RWPE2 (cell line): ENCODE results near the gene DLGAP4.

Experiments used
- ATAC-seq: fragments of 200-7000 bp; cut with Tn5 transposase; 3 replicates; pipeline ENCODE4 v1.9.1; 2021; ENCODE audit warnings: low read depth
- DNase-seq: peaks from one replicate; pipeline ENCODE4 v3.0.0-alpha.2; 2020; ENCODE audit warnings: low spot score
- H3K27ac ChIP-seq: fragments of 450-650 bp; 2 replicates; pipeline ENCODE4 v1.5.1; 2017; ENCODE audit warnings: mild to moderate bottlenecking; ENCODE audit not compliant: poor library complexity, severe bottlenecking
- H3K27me3 ChIP-seq: fragments of 250-450 bp; sonication (Bioruptor Pico); 2 replicates; pipeline ENCODE4 v1.5.1; 2021; ENCODE audit warnings: mild to moderate bottlenecking, moderate library complexity; ENCODE audit not compliant: insufficient read depth, poor library complexity, severe bottlenecking
- H3K36me3 ChIP-seq: fragments of 250-450 bp; sonication (Bioruptor Pico); 2 replicates; pipeline ENCODE4 v1.5.1; 2020; ENCODE audit warnings: low read depth, mild to moderate bottlenecking, moderate library complexity
- H3K4me1 ChIP-seq: fragments of 250-450 bp; sonication (Bioruptor Pico); 2 replicates; pipeline ENCODE4 v1.5.1; 2021; ENCODE audit warnings: mild to moderate bottlenecking, moderate library complexity; ENCODE audit not compliant: insufficient read depth, poor library complexity, severe bottlenecking
- H3K4me3 ChIP-seq: fragments of 250-450 bp; sonication (Bioruptor Pico); 2 replicates; pipeline ENCODE4 v1.5.1; 2021; ENCODE audit warnings: mild to moderate bottlenecking, moderate library complexity; ENCODE audit not compliant: severe bottlenecking
- H3K9me3 ChIP-seq: fragments of 250-450 bp; sonication (Bioruptor Pico); 2 replicates; pipeline ENCODE4 v1.5.1; 2021; ENCODE audit warnings: mild to moderate bottlenecking, moderate library complexity; ENCODE audit not compliant: severe bottlenecking
- CTCF ChIP-seq: fragments of 450-650 bp; IDR thresholded peaks from one replicate; pipeline ENCODE4 v1.5.1; 2017; ENCODE audit warnings: mild to moderate bottlenecking, moderate library complexity; ENCODE audit not compliant: poor library complexity, severe bottlenecking

Gene DLGAP4

GRCh38 chr20:36415475-36416002 lies 109.4 kb downstream of the DLGAP4 start:
- H3K4me3 ChIP-seq, result no peak overlapping the region
- TF ChIP-seq CTCF, result no peak
- H3K27me3 ChIP-seq, result no peaks in the 10 kb centered on the region
- DNase-seq (no peak), ATAC-seq (no peak)
- no peaks in the 10 kb centered on the region for H3K9me3 ChIP-seq
- H3K4me1 ChIP-seq, result no peaks in the 10 kb centered on the region
- H3K27ac ChIP-seq, result no peak overlapping the region
- no peaks in the 10 kb centered on the region for H3K36me3 ChIP-seq

GRCh38 chr20:36418711-36419110 lies 112.6 kb downstream of the DLGAP4 start:
- no peak overlapping the region for H3K27ac ChIP-seq
- no peaks in the 10 kb centered on the region for H3K27me3 ChIP-seq
- H3K4me3 ChIP-seq, result no peak overlapping the region
- DNase-seq (no peak), ATAC-seq (no peak)
- H3K9me3 ChIP-seq, result no peaks in the 10 kb centered on the region
- no peaks in the 10 kb centered on the region for H3K4me1 ChIP-seq
- no peak for TF ChIP-seq CTCF
- H3K36me3 ChIP-seq, result no peaks in the 10 kb centered on the region

- TF ChIP-seq CTCF, result no peak
- Histone ChIP-seq H3K36me3 (no peaks in the 10 kb centered on the region), H3K4me3 (no peak overlapping the region), H3K4me1 (no peaks in the 10 kb centered on the region), H3K9me3 (no peaks in the 10 kb centered on the region), H3K27ac (no peak overlapping the region), H3K27me3 (no peaks in the 10 kb centered on the region)
- no peak for ATAC-seq
- no peak for DNase-seq
Observed at GRCh38 chr20:36421641-36422040, 115.5 kb downstream of the DLGAP4 start.

- H3K4me1 ChIP-seq, result no peaks in the 10 kb centered on the region
- H3K4me3 ChIP-seq, result no peak overlapping the region
- no peaks in the 10 kb centered on the region for H3K36me3 ChIP-seq
- no peak for ATAC-seq
- H3K27me3 ChIP-seq, result no peaks in the 10 kb centered on the region
- no peak for TF ChIP-seq CTCF
- no peak overlapping the region for H3K27ac ChIP-seq
- no peak for DNase-seq
- H3K9me3 ChIP-seq, result no peaks in the 10 kb centered on the region
Observed at GRCh38 chr20:36424314-36424713, 118.2 kb downstream of the DLGAP4 start.

- H3K4me3 ChIP-seq, result no peak overlapping the region
- H3K27ac ChIP-seq, result no peak overlapping the region
- no peaks in the 10 kb centered on the region for H3K9me3 ChIP-seq
- no peaks in the 10 kb centered on the region for H3K36me3 ChIP-seq
- H3K27me3 ChIP-seq, result no peaks in the 10 kb centered on the region
- no peak for TF ChIP-seq CTCF
- no peaks in the 10 kb centered on the region for H3K4me1 ChIP-seq
- DNase-seq (no peak), ATAC-seq (no peak)
Observed at GRCh38 chr20:36425166-36425565, 119.0 kb downstream of the DLGAP4 start.
